Left colon (tissue), 2 donors: ENCODE measurements around the gene FBXL7. TPM values are rescaled to one million over a fixed set of nuclear protein-coding genes. Genes with fewer than 3 reads are reported as not detected.

Experiments used
- ATAC-seq: fragments of 200-7000 bp; cut with Tn5 transposase; one replicate; pipeline ENCODE4 v1.9.1; 2020; ENCODE audit warnings: mild to moderate bottlenecking, moderate library complexity
- DNase-seq, 2 donors: peaks; one replicate each; pipeline ENCODE4 v3.0.0-alpha.2; 2020
- intact Hi-C, 2 donors: fragments of 100-400 bp; cut with DNase I in 1 of 2; cut with micrococcal nuclease in 1 of 2; formaldehyde crosslinking; loops; one replicate each; pipeline versions ENCODE4 v1.11.2 to v1.14.0; 2022; cut with DNase I, micrococcal nuclease
- long read RNA-seq: library from polyadenylated mRNA; unstranded; transcript quantifications from one replicate; pipeline ENCODE4 v2.0.0, GENCODE V29; 2021
- total RNA-seq, 2 donors: library from RNA; stranded (reverse); fragmentation: NEBNext Ultra II Directional; extraction: Animal tissue kit (Norgen Biotek cat#: 25700); gene quantifications; one replicate each; pipeline ENCODE4 v1.2.1, GENCODE V29; 2021
- donor health status: DM: no; HTN: no; CAD: no.
- donor health status: DM: yes; HTN: yes; CAD: no.

The FBXL7 gene
- total RNA-seq: 1 to 10 TPM; 1.6 to 3.6 TPM
- long read RNA-seq, partial matches to known transcripts: 0 of 1 reads
- long read RNA-seq, other reads (novel, unspliced or antisense): 1 of 1 reads

- intact Hi-C loops: no loop called here
- peak; percentile 61 for ATAC-seq
- peak; percentile 44 to 56 for DNase-seq
Observed at GRCh38 chr5:15499528-15500324, at the start of gene FBXL7. Gene FBXL7, plus strand, starts transcription at chr5:15500180.

DNA sequence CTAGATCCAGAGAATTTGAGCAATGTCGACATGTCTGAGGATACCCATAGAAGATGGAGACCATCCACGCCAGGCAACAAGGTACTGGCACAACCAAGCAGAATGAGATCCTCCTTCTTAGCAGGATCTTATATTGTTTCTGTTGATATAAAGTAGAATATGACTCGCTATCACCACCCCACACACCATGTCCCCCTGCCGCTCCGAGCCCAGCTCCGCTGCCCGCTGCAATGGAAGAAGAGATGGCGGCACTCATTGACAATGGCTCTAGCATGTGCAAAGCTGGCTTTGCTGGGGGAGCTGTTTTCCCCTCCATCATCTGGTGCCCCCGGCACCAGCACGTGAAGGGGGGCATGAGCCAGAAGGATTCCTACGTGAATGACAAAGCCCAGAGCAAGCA, 49.5 kb upstream of the FBXL7 start:
- no peak for ATAC-seq
- intact Hi-C loops: no loop called here
- DNase-seq: no peak

DNA sequence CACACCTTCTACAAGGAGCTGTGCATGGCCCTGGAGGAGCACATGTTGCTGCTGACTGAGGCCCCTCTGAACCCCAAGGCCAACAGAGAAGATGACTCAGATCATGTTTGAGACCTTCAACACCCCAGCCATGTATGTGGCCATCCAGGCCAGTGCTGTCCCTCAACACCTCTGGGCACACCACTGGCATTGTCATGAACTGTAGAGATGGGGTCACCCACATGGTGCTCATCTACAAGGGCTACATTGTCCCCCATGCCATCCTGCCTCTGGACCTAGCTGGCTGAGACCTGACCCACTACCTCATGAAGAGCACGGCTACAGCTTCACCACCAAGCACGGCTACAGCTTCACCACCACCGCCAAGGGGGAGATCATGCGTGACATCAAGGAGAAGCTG, 49.0 kb upstream of the FBXL7 start:
- intact Hi-C loops: no loop called here
- ATAC-seq: no peak
- DNase-seq: no peak

DNA sequence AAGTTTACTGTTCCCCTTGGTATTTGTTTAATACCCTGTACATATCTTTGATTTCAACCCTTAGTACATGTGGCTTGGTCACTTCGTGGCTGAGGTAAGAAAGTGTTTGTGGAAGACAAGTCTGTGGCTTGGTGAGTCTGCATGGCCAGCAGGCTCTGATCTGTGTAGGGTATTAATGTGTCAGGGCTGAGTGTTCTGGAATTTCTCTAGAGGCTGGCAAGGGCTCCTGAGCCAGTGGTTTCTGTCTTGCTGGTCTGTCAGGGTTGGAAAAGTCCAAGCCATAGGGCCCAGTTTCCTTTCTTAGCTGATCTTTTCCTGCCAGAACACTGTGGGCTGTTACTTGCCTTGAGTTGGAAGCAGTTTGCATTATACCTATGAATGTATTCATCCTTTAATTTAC, 48.0 kb upstream of the FBXL7 start:
- peak in 1 of 2 donors; percentile 39 for DNase-seq
- intact Hi-C loops: no loop called here
- ATAC-seq: no peak

- DNase-seq (no peak), ATAC-seq (no peak)
- intact Hi-C loops: no loop called here
Observed at GRCh38 chr5:15452781-15453180, 47.2 kb upstream of the FBXL7 start.

DNA sequence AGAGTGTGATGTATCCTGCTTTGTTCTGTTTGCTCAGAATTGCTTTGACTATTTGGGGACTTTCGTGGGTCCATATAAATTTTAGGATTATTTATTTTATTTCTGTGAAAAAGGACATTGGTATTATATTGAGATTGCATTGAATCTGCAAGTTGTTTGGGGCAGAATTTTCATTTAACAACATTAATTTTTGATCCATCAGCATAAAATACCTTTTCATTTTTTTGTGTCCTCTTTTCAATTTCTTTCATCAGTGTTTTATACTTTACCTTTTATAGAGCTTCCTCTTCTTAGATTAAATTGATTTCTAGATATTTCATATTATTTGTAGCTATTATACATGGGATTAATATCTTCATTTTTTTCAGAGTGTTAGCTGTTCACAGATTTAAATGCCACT, 40.8 kb upstream of the FBXL7 start:
- DNase-seq: no peak
- no peak for ATAC-seq
- intact Hi-C loops: no loop called here

DNA sequence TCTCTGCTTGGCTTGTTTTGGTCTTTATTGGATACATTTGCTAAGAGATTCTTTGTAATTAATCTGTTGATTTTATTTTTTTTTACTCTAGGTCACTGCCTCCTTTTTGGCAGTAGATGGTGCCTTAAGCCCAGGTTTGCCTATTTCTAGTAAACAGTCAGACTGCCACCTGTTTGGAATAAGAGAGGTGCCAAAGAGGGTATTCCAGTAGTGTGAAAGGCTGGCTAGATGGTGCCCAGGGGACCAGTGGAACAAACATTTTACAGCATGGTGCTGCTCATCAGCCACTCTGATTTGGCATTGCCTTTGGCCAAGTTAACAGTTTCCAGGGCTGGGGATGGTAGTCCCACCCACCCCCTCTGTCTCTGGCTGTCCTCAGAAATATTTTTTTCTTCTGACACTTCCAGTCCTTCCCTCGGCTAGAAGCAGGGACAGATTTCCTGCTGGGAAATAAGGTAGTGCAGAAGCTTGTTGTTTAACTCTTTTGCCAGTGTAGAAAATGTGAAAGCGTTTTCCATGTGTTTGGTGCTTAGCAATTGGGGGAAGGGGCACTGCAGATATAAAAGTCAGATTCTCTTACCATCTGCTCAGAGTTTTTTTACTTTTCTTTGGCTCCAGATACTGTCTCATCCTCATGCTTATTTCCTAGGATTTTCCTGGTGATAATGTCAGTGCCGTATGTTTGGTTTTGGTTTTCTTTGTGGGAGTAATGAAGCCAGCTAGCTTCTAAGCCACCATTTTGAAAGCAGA, 36.6 kb upstream of the FBXL7 start:
- DNase-seq (no peak), ATAC-seq (no peak)
- intact Hi-C loops: no loop called here

GRCh38 chr5:15472116-15472515, 27.9 kb upstream of the FBXL7 start:
- DNase-seq (no peak), ATAC-seq (no peak)
- intact Hi-C loops: no loop called here

GRCh38 chr5:15474143-15474719, 25.7 kb upstream of the FBXL7 start:
- ATAC-seq: no peak
- intact Hi-C loops: no loop called here
- DNase-seq: no peak

DNA sequence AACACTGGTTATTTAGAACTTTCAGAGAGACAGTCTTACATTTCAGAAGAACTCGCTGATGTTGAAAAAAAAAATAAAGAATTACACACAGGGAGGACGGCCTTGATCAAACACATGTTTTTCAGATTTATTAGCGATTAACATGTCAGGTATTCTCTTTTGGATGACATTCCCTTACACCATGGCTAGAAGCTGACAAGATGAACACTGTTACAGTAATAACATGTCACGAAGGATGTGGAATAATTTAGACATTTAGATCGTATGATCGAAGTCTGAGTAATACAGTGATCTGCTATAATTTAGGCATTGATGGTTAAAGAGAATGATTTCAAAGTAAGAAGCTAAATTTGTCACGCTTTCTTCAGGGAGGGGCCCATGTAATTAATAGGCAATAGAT, 24.6 kb upstream of the FBXL7 start:
- intact Hi-C loops: no loop called here
- DNase-seq (no peak), ATAC-seq (no peak)

- intact Hi-C loops: no loop called here
- ATAC-seq: no peak
- DNase-seq: no peak
Observed at GRCh38 chr5:15476977-15477376, 23.0 kb upstream of the FBXL7 start.

- intact Hi-C loops: no loop called here
- ATAC-seq (no peak), DNase-seq (no peak)
Observed at GRCh38 chr5:15480436-15480835, 19.5 kb upstream of the FBXL7 start.

DNA sequence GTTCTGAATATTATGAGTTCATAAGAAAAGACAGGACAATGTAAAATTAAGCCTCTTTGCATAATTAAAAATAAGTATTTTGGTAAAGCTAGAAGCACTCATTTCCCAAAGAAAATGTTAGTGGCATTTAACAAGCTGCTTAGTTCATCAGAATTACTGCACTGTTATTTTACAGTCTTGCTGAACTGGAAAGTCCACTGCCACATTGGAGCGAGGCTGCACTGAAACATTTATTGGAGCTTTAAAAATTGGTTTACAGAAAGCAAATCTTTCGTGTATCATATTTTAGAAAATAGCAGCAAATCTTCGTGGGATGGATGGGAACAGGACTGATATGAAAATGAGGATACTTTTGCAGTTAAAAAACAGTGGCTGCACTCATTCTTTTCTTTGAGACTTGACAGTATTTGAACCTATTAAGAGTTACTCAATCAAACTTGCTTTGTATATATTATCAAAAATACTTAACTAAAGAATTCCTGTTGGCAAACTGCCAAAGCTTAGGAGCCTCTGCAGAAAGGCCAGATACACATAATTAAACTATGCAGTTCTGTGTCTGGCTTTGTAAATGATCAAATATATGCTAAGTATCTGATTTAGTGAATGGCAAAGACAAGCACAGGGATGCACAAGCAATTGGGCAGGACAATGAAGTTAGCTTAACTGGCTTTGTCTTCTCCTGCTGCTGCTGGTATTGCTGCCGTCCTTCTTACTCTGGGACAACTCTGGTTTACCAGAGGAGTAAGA, 16.5 kb upstream of the FBXL7 start:
- DNase-seq (no peak), ATAC-seq (no peak)
- intact Hi-C loops: no loop called here

DNA sequence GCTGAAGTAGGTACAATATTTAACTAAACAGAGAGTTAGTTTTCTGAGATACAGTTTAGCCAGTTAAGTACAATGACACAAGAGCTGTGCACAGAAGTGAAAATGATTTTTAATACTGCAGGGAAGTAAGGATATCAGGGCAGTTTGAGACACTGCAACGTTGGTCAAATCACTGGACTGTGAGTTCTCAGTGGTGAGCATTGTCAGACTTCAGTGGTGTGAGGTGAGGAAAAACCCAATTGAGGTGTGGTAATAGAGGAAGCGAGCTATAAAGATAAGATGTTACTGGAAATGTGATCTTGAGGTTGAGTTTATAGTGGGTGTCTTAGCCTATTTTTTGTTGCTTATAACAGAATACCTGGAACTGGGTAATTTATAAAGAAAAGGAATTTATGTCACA, 12.8 kb upstream of the FBXL7 start:
- no peak for ATAC-seq
- intact Hi-C loops: no loop called here
- DNase-seq: no peak

- intact Hi-C loops: no loop called here
- DNase-seq: no peak
- ATAC-seq: no peak
Observed at GRCh38 chr5:15489571-15490235, 10.3 kb upstream of the FBXL7 start.

DNA sequence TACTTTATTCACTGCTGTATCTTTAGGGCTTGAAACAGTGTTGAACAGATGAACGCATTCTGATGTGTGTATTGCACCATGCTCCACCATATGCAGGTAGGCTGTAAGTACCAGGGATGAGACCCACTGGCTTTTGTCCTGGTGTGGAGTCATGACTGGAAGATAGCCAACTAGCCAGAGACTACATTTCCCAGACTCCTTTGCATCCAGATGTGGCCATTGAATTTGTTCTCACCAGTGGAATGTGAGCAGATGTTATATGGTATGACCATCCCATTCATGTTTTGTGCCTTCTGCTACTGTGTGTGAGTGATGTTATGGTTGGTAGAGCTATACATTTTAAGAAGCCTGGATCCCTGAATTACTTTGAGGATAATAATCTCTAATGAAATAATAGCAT, 7.4 kb upstream of the FBXL7 start:
- DNase-seq: no peak
- no peak for ATAC-seq
- intact Hi-C loops: no loop called here

- no peak for ATAC-seq
- DNase-seq: no peak
- intact Hi-C loops: no loop called here
Observed at GRCh38 chr5:15493501-15493900, 6.5 kb upstream of the FBXL7 start.

DNA sequence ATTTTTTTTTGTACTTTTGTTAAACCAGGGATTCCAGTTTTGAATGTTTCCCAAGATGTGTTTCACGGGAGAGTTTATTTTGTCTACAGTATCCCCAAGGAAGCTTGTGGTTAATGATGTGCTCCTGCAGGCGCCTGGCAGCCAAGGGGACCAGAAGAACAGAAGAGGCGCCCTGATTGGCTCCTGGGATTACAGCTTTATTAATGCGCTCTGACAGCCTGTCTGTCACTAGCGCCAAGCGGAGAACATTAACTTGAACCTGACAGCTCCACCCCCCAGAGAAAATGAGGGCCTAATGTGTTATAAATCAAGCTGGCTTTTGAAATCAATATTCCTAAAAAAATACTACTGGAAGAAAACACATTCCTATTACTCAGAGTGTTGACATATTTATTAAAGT, 5.0 kb upstream of the FBXL7 start:
- intact Hi-C loops: no loop called here
- ATAC-seq (no peak), DNase-seq (no peak)

GRCh38 chr5:15496886-15497285, 3.1 kb upstream of the FBXL7 start:
- DNase-seq (no peak), ATAC-seq (no peak)
- intact Hi-C loops: no loop called here
